PC-9 (cell line): ENCODE measurements around the gene DMBT1.

ENCODE experiments used
- CTCF ChIP-seq: fragments of 200-600 bp; sonication (generic); conservative IDR thresholded peaks from 2 replicates; pipeline ENCODE4 v1.6.1; 2017; ENCODE audit warnings: mixed run types, antibody characterized with exemption, mild to moderate bottlenecking, moderate library complexity
- EZH2 ChIP-seq: fragments of 200-600 bp; sonication (generic); IDR thresholded peaks from 2 replicates; pipeline ENCODE4 v1.8.0; 2017; ENCODE audit warnings: antibody characterized with exemption, low read depth

- TF ChIP-seq CTCF (no peak), EZH2 (no peak)
These were observed 5.1 kb upstream of the DMBT1 start for GRCh38 chr10:122555442-122555841.
